GM12872 (cell line): ENCODE results near the gene SUMO3.

Experiments
- CTCF ChIP-seq: IDR thresholded peaks from 3 replicates; pipeline ENCODE4 v1.5.1; 2011; ENCODE audit warnings: low read depth, mild to moderate bottlenecking, low read length, moderate library complexity; ENCODE audit not compliant: insufficient read depth

Gene SUMO3

DNA sequence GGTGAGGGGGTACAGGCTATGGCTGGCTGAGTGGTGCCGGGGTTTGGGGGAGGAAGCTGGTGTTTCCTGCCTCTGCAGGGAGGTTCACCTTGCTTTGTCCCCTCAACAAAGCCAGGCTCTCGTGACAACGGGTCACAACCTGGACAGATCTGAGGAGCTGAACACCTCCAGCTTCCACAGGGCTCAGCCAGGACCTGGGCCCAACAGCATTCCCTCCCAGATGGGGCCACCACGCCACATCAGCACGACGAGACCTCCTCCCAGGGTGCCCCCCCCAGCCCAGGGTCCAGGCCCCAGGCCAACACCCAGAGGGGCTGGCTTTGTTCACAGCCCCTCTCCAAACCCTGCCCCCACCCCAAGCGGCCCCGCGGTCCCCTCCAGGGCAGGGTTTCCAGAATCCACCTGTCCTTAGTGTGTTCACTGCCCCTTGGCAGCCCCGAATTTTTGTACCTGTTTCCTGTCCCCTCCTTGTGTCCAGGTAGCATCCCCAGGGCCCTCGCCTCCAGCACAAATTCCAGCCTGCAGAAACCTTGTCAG, 51.0 kb downstream of the SUMO3 start:
- TF ChIP-seq CTCF: no peak

GRCh38 chr21:44766014-44766817, 51.6 kb downstream of the SUMO3 start:
- TF ChIP-seq CTCF: no peak

GRCh38 chr21:44765231-44766013, 52.4 kb downstream of the SUMO3 start:
- TF ChIP-seq CTCF: no peak

GRCh38 chr21:44764319-44765230, 53.3 kb downstream of the SUMO3 start:
- no peak for TF ChIP-seq CTCF

DNA sequence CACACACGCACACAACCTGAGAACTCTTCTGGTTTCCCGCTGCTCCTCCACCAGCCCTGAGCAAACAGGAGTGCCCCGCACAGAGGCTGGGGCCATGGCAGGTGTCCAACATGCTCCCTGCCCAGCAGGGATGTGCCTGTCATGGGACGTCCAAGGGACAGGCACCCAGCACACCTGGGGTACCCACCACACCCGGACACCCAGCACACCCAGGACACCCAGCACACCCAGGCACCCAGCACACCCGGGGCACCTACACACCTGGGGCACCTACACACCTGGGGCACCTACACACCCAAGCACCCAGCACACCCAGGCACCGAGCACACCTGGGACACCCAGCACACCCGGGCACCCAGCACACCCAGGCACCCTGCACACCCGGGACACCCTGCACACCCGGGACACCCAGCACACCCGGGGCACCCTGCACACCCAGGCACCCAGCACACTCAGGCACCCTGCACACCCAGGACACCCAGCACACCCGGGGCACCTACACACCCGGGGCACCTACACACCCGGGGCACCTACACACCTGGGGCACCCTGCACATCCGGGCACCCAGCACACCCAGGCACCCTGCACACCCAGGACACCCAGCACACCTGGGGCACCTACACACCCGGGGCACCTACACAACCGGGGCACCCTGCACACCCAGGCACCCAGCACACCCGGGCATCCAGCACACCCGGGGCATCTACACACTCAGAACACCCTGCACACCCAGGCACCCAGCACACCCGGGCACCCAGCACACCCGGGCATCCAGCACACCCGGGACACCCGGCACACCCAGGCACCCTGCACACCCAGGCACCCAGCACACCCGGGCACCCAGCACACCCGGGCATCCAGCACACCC, 54.2 kb downstream of the SUMO3 start:
- no peak for TF ChIP-seq CTCF

DNA sequence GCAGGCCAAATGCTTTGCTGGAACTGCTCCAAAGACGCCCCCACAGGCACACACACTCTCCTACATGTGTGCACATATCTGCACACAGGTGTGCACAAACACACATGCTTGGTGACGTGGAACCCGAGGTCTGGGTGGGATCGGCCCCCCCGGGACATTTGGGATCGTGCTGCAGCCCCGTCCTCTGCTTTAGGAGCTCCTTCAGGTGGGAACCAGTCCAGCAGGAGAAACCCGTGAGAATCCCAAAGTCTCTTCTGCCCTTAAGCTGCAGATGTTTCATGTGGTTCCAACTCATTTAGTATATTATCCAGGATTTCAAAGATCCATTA, 54.8 kb downstream of the SUMO3 start:
- TF ChIP-seq CTCF: no peak
